ENCODE data around the gene DDIT4. TPM values are rescaled to one million over a fixed set of nuclear protein-coding genes. Genes with fewer than 3 reads are reported as not detected.

DDIT4 gene
- total and polyA plus RNA-seq, 9 of the 15 experiments (the other 6 are each of a cell fraction or from before 2014, with no cell fraction given): 8.2 to 675 (median 159) TPM

- TF ChIP-seq ARID3A (IDR thresholded peaks at IDR 0.05; ENCODE audit: borderline replicate concordance, low read depth, low read length): peak; percentile 69; the same call in 1 of the 2 replicates
- no peak for TF ChIP-seq RFX7 (CRISPR knock-in tag; IDR thresholded peaks at IDR 0.05)
- TF ChIP-seq, protein P1, sequence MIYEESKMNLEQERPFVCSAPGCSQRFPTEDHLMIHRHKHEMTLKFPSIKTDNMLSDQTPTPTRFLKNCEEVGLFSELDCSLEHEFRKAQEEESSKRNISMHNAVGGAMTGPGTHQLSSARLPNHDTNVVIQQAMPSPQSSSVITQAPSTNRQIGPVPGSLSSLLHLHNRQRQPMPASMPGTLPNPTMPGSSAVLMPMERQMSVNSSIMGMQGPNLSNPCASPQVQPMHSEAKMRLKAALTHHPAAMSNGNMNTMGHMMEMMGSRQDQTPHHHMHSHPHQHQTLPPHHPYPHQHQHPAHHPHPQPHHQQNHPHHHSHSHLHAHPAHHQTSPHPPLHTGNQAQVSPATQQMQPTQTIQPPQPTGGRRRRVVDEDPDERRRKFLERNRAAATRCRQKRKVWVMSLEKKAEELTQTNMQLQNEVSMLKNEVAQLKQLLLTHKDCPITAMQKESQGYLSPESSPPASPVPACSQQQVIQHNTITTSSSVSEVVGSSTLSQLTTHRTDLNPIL (CRISPR knock-in tag; IDR thresholded peaks at IDR 0.05): peak; percentile 83
- peak; percentile 97 for TF ChIP-seq HDAC3 (IDR thresholded peaks at IDR 0.05; ENCODE audit: borderline replicate concordance, partially characterized antibody)
- TF ChIP-seq, protein P2, sequence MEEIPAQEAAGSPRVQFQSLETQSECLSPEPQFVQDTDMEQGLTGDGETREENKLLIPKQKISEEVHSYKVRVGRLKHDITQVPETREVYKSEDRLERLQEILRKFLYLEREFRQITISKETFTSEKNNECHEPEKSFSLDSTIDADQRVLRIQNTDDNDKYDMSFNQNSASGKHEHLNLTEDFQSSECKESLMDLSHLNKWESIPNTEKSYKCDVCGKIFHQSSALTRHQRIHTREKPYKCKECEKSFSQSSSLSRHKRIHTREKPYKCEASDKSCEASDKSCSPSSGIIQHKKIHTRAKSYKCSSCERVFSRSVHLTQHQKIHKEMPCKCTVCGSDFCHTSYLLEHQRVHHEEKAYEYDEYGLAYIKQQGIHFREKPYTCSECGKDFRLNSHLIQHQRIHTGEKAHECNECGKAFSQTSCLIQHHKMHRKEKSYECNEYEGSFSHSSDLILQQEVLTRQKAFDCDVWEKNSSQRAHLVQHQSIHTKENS (CRISPR knock-in tag; IDR thresholded peaks at IDR 0.05): no peak
- TF ChIP-seq ZNF143 (CRISPR knock-in tag; IDR thresholded peaks at IDR 0.05): no peak
- no peak for TF ChIP-seq ZNF124 (CRISPR knock-in tag; IDR thresholded peaks at IDR 0.05)
- peak; percentile 98 for TF ChIP-seq SMAD4 (CRISPR knock-in tag; conservative IDR thresholded peaks at IDR 0.05)
- TF ChIP-seq SIN3B (IDR thresholded peaks at IDR 0.05; ENCODE audit: low read depth): no peak
- TF ChIP-seq ATF4 (CRISPR knock-in tag; IDR thresholded peaks at IDR 0.05): peak; percentile 100
- TF ChIP-seq, protein P3, sequence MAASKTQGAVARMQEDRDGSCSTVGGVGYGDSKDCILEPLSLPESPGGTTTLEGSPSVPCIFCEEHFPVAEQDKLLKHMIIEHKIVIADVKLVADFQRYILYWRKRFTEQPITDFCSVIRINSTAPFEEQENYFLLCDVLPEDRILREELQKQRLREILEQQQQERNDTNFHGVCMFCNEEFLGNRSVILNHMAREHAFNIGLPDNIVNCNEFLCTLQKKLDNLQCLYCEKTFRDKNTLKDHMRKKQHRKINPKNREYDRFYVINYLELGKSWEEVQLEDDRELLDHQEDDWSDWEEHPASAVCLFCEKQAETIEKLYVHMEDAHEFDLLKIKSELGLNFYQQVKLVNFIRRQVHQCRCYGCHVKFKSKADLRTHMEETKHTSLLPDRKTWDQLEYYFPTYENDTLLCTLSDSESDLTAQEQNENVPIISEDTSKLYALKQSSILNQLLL (CRISPR knock-in tag; IDR thresholded peaks at IDR 0.05; ENCODE audit: borderline replicate concordance): no peak
- TF ChIP-seq, protein P4, sequence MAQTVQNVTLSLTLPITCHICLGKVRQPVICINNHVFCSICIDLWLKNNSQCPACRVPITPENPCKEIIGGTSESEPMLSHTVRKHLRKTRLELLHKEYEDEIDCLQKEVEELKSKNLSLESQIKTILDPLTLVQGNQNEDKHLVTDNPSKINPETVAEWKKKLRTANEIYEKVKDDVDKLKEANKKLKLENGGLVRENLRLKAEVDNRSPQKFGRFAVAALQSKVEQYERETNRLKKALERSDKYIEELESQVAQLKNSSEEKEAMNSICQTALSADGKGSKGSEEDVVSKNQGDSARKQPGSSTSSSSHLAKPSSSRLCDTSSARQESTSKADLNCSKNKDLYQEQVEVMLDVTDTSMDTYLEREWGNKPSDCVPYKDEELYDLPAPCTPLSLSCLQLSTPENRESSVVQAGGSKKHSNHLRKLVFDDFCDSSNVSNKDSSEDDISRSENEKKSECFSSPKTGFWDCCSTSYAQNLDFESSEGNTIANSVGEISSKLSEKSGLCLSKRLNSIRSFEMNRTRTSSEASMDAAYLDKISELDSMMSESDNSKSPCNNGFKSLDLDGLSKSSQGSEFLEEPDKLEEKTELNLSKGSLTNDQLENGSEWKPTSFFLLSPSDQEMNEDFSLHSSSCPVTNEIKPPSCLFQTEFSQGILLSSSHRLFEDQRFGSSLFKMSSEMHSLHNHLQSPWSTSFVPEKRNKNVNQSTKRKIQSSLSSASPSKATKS (CRISPR knock-in tag; IDR thresholded peaks at IDR 0.05): no peak
- no peak for TF ChIP-seq SRSF7 (optimal IDR thresholded peaks at IDR 0.05; ENCODE audit: low read depth, low read length)
- TF ChIP-seq RB1 (IDR thresholded peaks at IDR 0.05; ENCODE audit: low read depth): peak; percentile 12
- TF ChIP-seq NR4A1 (CRISPR knock-in tag; IDR thresholded peaks at IDR 0.05): 0 out of 2 replicates have a peak, but pooled peaks have one; percentile 70
- TF ChIP-seq NR4A1 (tag; IDR thresholded peaks at IDR 0.05): peak; percentile 93
Observed at GRCh38 chr10:72320676-72321247, 47.0 kb downstream of the DDIT4 start (continued).
